ENCODE results near the gene FBXL2.

Gene FBXL2

DNA sequence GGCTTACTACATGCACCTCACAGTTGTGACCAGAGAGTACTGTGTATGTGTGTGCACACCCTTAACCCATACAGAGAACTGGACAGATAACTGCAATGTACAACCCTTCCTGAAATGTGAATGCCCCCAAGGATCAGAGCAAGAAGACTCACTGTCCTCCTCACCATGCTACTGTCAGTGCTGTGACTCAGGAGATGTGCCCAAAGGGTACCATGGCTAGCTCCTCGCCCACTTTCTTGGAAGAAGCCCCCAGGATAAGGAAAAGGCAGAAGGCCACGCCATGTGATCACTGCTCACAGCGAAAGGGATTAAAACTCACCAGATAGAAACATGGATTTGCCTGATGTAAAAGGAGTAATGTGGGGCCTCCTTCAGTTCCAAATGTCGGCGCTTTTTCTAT, 121.2 kb downstream of the FBXL2 start:
- no peak for ATAC-seq
- no peak for TF ChIP-seq ZFP30 (CRISPR knock-in tag; IDR thresholded peaks at IDR 0.05)
- TF ChIP-seq TCF4 (CRISPR knock-in tag; IDR thresholded peaks at IDR 0.05; ENCODE audit: borderline replicate concordance) = no peak
- TF ChIP-seq OSR1 (CRISPR knock-in tag; IDR thresholded peaks at IDR 0.05) = no peak
- TF ChIP-seq ISL1 (CRISPR knock-in tag; IDR thresholded peaks at IDR 0.05) = no peak
- no peak for TF ChIP-seq GLIS3 (CRISPR knock-in tag; IDR thresholded peaks at IDR 0.05)
- no peak for TF ChIP-seq TOX (CRISPR knock-in tag; IDR thresholded peaks at IDR 0.05; ENCODE audit: borderline replicate concordance)
- TF ChIP-seq ESRRG (CRISPR knock-in tag; IDR thresholded peaks at IDR 0.05) = no peak
- TF ChIP-seq ZC3H10 (CRISPR knock-in tag; IDR thresholded peaks at IDR 0.05) = no peak
- no peak for TF ChIP-seq PPARA (CRISPR knock-in tag; IDR thresholded peaks at IDR 0.05; ENCODE audit: borderline replicate concordance)
- TF ChIP-seq RARB (CRISPR knock-in tag; IDR thresholded peaks at IDR 0.05) = no peak
- no peak for TF ChIP-seq ARNTL (CRISPR knock-in tag; IDR thresholded peaks at IDR 0.05; ENCODE audit: borderline replicate concordance, low read depth)
- TF ChIP-seq, protein P1, sequence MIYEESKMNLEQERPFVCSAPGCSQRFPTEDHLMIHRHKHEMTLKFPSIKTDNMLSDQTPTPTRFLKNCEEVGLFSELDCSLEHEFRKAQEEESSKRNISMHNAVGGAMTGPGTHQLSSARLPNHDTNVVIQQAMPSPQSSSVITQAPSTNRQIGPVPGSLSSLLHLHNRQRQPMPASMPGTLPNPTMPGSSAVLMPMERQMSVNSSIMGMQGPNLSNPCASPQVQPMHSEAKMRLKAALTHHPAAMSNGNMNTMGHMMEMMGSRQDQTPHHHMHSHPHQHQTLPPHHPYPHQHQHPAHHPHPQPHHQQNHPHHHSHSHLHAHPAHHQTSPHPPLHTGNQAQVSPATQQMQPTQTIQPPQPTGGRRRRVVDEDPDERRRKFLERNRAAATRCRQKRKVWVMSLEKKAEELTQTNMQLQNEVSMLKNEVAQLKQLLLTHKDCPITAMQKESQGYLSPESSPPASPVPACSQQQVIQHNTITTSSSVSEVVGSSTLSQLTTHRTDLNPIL (CRISPR knock-in tag; IDR thresholded peaks at IDR 0.05; ENCODE audit: low read depth) = no peak
- TF ChIP-seq ZNF70 (CRISPR knock-in tag; IDR thresholded peaks at IDR 0.05) = no peak
- no peak for TF ChIP-seq SNAI2 (CRISPR knock-in tag; IDR thresholded peaks at IDR 0.05)
- no peak for TF ChIP-seq ZNF8 (CRISPR knock-in tag; IDR thresholded peaks at IDR 0.05)

GRCh38 chr3:33401781-33402180, 124.5 kb downstream of the FBXL2 start:
- ATAC-seq = no peak; the same call in 2 of the 3 replicates
- TF ChIP-seq ZNF565 (CRISPR knock-in tag; conservative IDR thresholded peaks at IDR 0.05; ENCODE audit: low read depth) (no peak), SNAI2 (CRISPR knock-in tag; IDR thresholded peaks at IDR 0.05) (no peak), ZFP3 (CRISPR knock-in tag; IDR thresholded peaks at IDR 0.05) (no peak), ISL1 (CRISPR knock-in tag; IDR thresholded peaks at IDR 0.05) (no peak), BACH2 (CRISPR knock-in tag; IDR thresholded peaks at IDR 0.05; ENCODE audit: borderline replicate concordance) (no peak), TOX (CRISPR knock-in tag; IDR thresholded peaks at IDR 0.05; ENCODE audit: borderline replicate concordance) (no peak), PPARA (CRISPR knock-in tag; IDR thresholded peaks at IDR 0.05; ENCODE audit: borderline replicate concordance) (no peak), CSDC2 (CRISPR knock-in tag; IDR thresholded peaks at IDR 0.05) (no peak), CSRNP3 (CRISPR knock-in tag; IDR thresholded peaks at IDR 0.05) (no peak)
- TF ChIP-seq, protein P1 (CRISPR knock-in tag; IDR thresholded peaks at IDR 0.05; ENCODE audit: low read depth) = no peak
- TF ChIP-seq, protein P2, sequence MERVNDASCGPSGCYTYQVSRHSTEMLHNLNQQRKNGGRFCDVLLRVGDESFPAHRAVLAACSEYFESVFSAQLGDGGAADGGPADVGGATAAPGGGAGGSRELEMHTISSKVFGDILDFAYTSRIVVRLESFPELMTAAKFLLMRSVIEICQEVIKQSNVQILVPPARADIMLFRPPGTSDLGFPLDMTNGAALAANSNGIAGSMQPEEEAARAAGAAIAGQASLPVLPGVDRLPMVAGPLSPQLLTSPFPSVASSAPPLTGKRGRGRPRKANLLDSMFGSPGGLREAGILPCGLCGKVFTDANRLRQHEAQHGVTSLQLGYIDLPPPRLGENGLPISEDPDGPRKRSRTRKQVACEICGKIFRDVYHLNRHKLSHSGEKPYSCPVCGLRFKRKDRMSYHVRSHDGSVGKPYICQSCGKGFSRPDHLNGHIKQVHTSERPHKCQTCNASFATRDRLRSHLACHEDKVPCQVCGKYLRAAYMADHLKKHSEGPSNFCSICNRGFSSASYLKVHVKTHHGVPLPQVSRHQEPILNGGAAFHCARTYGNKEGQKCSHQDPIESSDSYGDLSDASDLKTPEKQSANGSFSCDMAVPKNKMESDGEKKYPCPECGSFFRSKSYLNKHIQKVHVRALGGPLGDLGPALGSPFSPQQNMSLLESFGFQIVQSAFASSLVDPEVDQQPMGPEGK (CRISPR knock-in tag; IDR thresholded peaks at IDR 0.05; ENCODE audit: borderline replicate concordance) = no peak

DNA sequence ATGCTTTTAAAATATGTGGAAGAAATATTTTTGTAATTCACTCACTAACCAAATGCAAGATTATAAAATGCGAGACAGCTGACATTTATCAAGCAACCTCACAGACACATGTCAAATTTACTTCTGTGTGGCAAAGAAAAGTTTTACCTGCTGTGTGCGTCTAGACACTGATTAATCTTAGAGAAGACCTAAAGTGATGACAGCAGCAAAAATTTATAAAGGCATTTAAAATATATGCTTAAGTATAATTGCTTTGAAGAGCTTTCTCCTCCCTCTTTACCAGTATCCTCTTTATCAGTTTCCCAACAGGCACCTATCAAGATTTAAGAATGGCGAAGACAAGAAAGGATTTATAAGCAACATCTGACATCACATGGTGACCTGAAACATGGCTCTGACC, 125.7 kb downstream of the FBXL2 start:
- no peak for TF ChIP-seq PPARA (CRISPR knock-in tag; IDR thresholded peaks at IDR 0.05; ENCODE audit: borderline replicate concordance)
- TF ChIP-seq, protein P1 (CRISPR knock-in tag; IDR thresholded peaks at IDR 0.05; ENCODE audit: low read depth) = no peak
- TF ChIP-seq ISL1 (CRISPR knock-in tag; IDR thresholded peaks at IDR 0.05) = no peak
- TF ChIP-seq GLIS3 (CRISPR knock-in tag; IDR thresholded peaks at IDR 0.05) = no peak
- TF ChIP-seq ESRRG (CRISPR knock-in tag; IDR thresholded peaks at IDR 0.05) = no peak
- no peak for TF ChIP-seq SNAI2 (CRISPR knock-in tag; IDR thresholded peaks at IDR 0.05)
- no peak for TF ChIP-seq BACH2 (CRISPR knock-in tag; IDR thresholded peaks at IDR 0.05; ENCODE audit: borderline replicate concordance)
- TF ChIP-seq ZFP3 (CRISPR knock-in tag; IDR thresholded peaks at IDR 0.05) = no peak
- TF ChIP-seq TCF4 (CRISPR knock-in tag; IDR thresholded peaks at IDR 0.05; ENCODE audit: borderline replicate concordance) = no peak
- no peak for TF ChIP-seq RARB (CRISPR knock-in tag; IDR thresholded peaks at IDR 0.05)
- no peak for TF ChIP-seq CSDC2 (CRISPR knock-in tag; IDR thresholded peaks at IDR 0.05)
- TF ChIP-seq ZC3H10 (CRISPR knock-in tag; IDR thresholded peaks at IDR 0.05) = no peak
- TF ChIP-seq CSRNP3 (CRISPR knock-in tag; IDR thresholded peaks at IDR 0.05) = no peak
- no peak for ATAC-seq
